B cell (primary cell): Measurements from ENCODE around the gene PARS2. TPM values are rescaled to one million over a fixed set of nuclear protein-coding genes. Genes with fewer than 3 reads are reported as not detected.

Source experiments
- ATAC-seq: fragments of 200-7000 bp; cut with Tn5 transposase; one replicate; pipeline ENCODE4 v1.10.0; 2021; ENCODE audit warnings: low read depth, mild to moderate bottlenecking, moderate number of reproducible peaks, moderate library complexity
- CTCF ChIA-PET: fragments of 350-600 bp; sonication (Branson Sonifier 250); formaldehyde crosslinking; loops from one replicate; lab custom pipeline; 2021; ENCODE audit warnings: antibody characterized with exemption, inconsistent platforms; lab: Charles Lee
- POLR2A ChIA-PET: fragments of 350-600 bp; sonication (Branson Sonifier 250); formaldehyde crosslinking; loops from one replicate; lab custom pipeline; 2021; ENCODE audit warnings: antibody characterized with exemption; lab: Charles Lee
- DNase-seq: peaks from one replicate; pipeline ENCODE4 v3.0.0; 2013
- H2AFZ ChIP-seq: 2 replicates; pipeline ENCODE4 v1.6.1; 2012; ENCODE audit warnings: mild to moderate bottlenecking, low read depth, low read length; ENCODE audit not compliant: insufficient read depth, poor library complexity, severe bottlenecking
- H3K27ac ChIP-seq, 2 donors: 1 replicate in 1 of 2; 2 replicates in 1 of 2; pipeline ENCODE4 v1.5.1; 2012 to 2013; ENCODE audit warnings: low read length in 2 of 2, mild to moderate bottlenecking in 2 of 2, moderate library complexity in 1 of 2
- H3K27me3 ChIP-seq, 4 experiments: fragments of 200-600 bp in 1 of 4; sonication (generic) in 1 of 4; replicated peaks in 1 of 4; 1 replicate in 2 of 4; 2 replicates in 2 of 4; pipeline versions ENCODE4 v1.6.1 to v1.7.0; 2013 to 2016; ENCODE audit warnings: low read length in 3 of 4, mild to moderate bottlenecking in 2 of 4, mixed read lengths in 1 of 4, moderate library complexity in 1 of 4; ENCODE audit not compliant: insufficient read depth in 4 of 4, control insufficient read depth in 3 of 4; ENCODE audit errors: control extremely low read depth in 1 of 4
- H3K36me3 ChIP-seq, 2 experiments: replicated peaks in 1 of 2; 1 replicate in 1 of 2; 2 replicates in 1 of 2; pipeline versions ENCODE4 v1.6.1 to v1.7.1; 2013; ENCODE audit warnings: low read length in 1 of 2; ENCODE audit not compliant: insufficient read depth in 2 of 2, control insufficient read depth in 1 of 2; ENCODE audit errors: control extremely low read depth in 1 of 2, extremely low read depth in 1 of 2
- H3K4me1 ChIP-seq, 2 donors: fragments of 200-600 bp in 1 of 2; sonication (generic) in 1 of 2; 1 replicate in 1 of 2; 2 replicates in 1 of 2; pipeline versions ENCODE4 v1.5.1 to v1.6.1; 2013 to 2017; ENCODE audit warnings: low read length in 2 of 2; ENCODE audit not compliant: control insufficient read depth in 2 of 2, insufficient read depth in 2 of 2
- H3K4me2 ChIP-seq: replicated peaks from 2 replicates; pipeline ENCODE3; 2012; ENCODE audit warnings: mild to moderate bottlenecking, low read depth, low read length; ENCODE audit not compliant: poor library complexity, severe bottlenecking
- H3K4me3 ChIP-seq, 5 experiments: fragments of 200-600 bp in 1 of 5; sonication (generic) in 1 of 5; 1 replicate in 3 of 5; 2 replicates in 2 of 5; pipeline versions ENCODE4 v1.5.1 to v1.7.0; 2011 to 2016; ENCODE audit warnings: low read length in 4 of 5, mild to moderate bottlenecking in 4 of 5, low read depth in 2 of 5, control low read depth in 1 of 5, moderate library complexity in 1 of 5; ENCODE audit not compliant: insufficient read depth in 1 of 5; ENCODE audit errors: control extremely low read depth in 1 of 5, extremely low read depth in 1 of 5
- H3K79me2 ChIP-seq: fragments of 200-600 bp; sonication (generic); one replicate; pipeline ENCODE4 v1.6.0; 2016; ENCODE audit warnings: low read length; ENCODE audit not compliant: control insufficient read depth, insufficient read depth
- H3K9ac ChIP-seq: fragments of 200-600 bp; sonication (generic); 2 replicates; pipeline ENCODE4 v1.6.1; 2017; ENCODE audit warnings: mild to moderate bottlenecking, low read length, moderate library complexity
- H3K9me3 ChIP-seq, 3 donors: one replicate each; pipeline versions ENCODE4 v1.6.1 to v1.7.1; 2013; ENCODE audit warnings: low read length in 2 of 3; ENCODE audit not compliant: control insufficient read depth in 2 of 3, insufficient read depth in 1 of 3; ENCODE audit errors: control extremely low read depth in 1 of 3
- H4K20me1 ChIP-seq: 2 replicates; pipeline ENCODE4 v1.6.0; 2012; ENCODE audit warnings: mild to moderate bottlenecking, low read length; ENCODE audit not compliant: insufficient read depth, control insufficient read depth, poor library complexity, severe bottlenecking
- H3K27ac Mint-ChIP-seq: one replicate; pipeline ENCODE4 v1.8.0; 2021; ENCODE audit warnings: mixed read lengths
- H3K27me3 Mint-ChIP-seq: one replicate; pipeline ENCODE4 v1.8.0; 2021; ENCODE audit warnings: mixed read lengths
- H3K4me1 Mint-ChIP-seq: one replicate; pipeline ENCODE4 v1.8.0; 2021; ENCODE audit warnings: mixed read lengths
- H3K4me3 Mint-ChIP-seq: one replicate; pipeline ENCODE4 v1.8.0; 2021; ENCODE audit warnings: mixed read lengths
- H3K9me3 Mint-ChIP-seq: one replicate; pipeline ENCODE4 v1.8.0; 2022; ENCODE audit warnings: mixed read lengths; ENCODE audit not compliant: insufficient read depth
- EZH2 ChIP-seq: IDR thresholded peaks from 2 replicates; pipeline ENCODE4 v1.6.1; 2012; ENCODE audit warnings: borderline replicate concordance, low read depth, mild to moderate bottlenecking, moderate library complexity, low read length; ENCODE audit not compliant: insufficient read depth, poor library complexity, severe bottlenecking
- WGBS: methylation state at CpG from one replicate; pipeline ENCODE4 v1.1.5; 2013; ENCODE audit warnings: missing lambda C conversion rate; ENCODE audit not compliant: insufficient coverage; 5-methylcytosine and 5-hydroxymethylcytosine counted together
- intact Hi-C: fragments of 100-400 bp; cut with micrococcal nuclease; formaldehyde crosslinking; loops from one replicate; pipeline ENCODE4 v1.10.0; 2022
- polyA plus RNA-seq: library from polyadenylated mRNA; depleted of rRNA; stranded (reverse); fragments of >200 nt; gene quantifications from 2 replicates; pipeline ENCODE4 v1.2.3, GENCODE V29; 2012
- total RNA-seq, 2 donors: library from RNA; stranded (reverse); fragments of 120-200 nt in 1 of 2; gene quantifications; 1 replicate in 1 of 2; 2 replicates in 1 of 2; pipeline versions ENCODE4 v1.2.3 to v1.2.4, GENCODE V29; 2013 to 2022
- TF ChIP-seq, protein P1 (sequence below): fragments of 200-600 bp; IDR thresholded peaks from one replicate; pipeline ENCODE4 v1.8.0; 2022; ENCODE audit warnings: antibody characterized with exemption, mild to moderate bottlenecking

The PARS2 gene
- total and polyA plus RNA-seq, 2 donors (not counting 1 experiment from before 2014, with no cell fraction given), result 1.00 to 4.9 TPM

DNA sequence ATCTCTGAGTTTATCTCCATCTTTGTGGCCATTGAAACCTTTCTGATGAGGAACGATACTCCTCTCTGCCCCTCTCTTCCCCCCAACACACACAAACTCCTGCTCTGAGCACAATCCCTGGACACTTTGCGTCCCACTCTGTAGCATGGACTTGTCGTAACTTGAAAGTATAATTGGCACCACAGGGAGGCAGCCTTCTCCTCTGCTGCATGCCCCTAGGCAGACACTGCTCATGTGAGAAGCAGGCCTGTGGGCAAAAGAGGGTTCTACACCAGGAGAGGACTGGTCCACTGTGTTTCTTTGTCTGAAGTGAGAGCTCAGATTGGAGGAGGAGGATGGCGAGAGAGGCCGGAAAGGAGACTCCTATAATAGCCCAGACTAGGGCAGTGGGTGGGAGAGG is 3.8 kb upstream of the PARS2 start:
- no peaks in the 10 kb centered on the region for H3K9me3 ChIP-seq
- no peak overlapping the region for H3K27ac ChIP-seq
- POLR2A ChIA-PET, result no interaction called here
- intact Hi-C loops, result no loop called here
- TF ChIP-seq, protein P1, sequence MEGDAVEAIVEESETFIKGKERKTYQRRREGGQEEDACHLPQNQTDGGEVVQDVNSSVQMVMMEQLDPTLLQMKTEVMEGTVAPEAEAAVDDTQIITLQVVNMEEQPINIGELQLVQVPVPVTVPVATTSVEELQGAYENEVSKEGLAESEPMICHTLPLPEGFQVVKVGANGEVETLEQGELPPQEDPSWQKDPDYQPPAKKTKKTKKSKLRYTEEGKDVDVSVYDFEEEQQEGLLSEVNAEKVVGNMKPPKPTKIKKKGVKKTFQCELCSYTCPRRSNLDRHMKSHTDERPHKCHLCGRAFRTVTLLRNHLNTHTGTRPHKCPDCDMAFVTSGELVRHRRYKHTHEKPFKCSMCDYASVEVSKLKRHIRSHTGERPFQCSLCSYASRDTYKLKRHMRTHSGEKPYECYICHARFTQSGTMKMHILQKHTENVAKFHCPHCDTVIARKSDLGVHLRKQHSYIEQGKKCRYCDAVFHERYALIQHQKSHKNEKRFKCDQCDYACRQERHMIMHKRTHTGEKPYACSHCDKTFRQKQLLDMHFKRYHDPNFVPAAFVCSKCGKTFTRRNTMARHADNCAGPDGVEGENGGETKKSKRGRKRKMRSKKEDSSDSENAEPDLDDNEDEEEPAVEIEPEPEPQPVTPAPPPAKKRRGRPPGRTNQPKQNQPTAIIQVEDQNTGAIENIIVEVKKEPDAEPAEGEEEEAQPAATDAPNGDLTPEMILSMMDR, result no peak
- TF ChIP-seq EZH2, result no peak
- ATAC-seq (no peak), DNase-seq (no peak)
- 93% methylated on average over 3 of the region's 5 CpGs for WGBS
- Mint-ChIP-seq H3K9me3 (no peaks in the 10 kb centered on the region), H3K27me3 (peaks cover 4% of the 10 kb centered on the region), H3K27ac (no peak overlapping the region), H3K4me3 (no peak overlapping the region), H3K4me1 (peaks cover 17% of the 10 kb centered on the region)
- H3K4me3 ChIP-seq, result no peak overlapping the region
- H4K20me1 ChIP-seq, result no peaks in the 10 kb centered on the region
- H3K9ac ChIP-seq, result no peak overlapping the region
- H3K79me2 ChIP-seq, result peaks cover 10% of the 10 kb centered on the region
- peaks cover 8 to 10% of the 10 kb centered on the region in 2 donors for H3K4me1 ChIP-seq
- no peaks in the 10 kb centered on the region for H3K27me3 ChIP-seq
- CTCF ChIA-PET, result interaction anchor here (4.4 kb wide), 1 partner anchor 33 kb away, joined by 20 read pairs; the partner anchor contains the start of gene TTC22
- no peak overlapping the region for H3K4me2 ChIP-seq
- H2AFZ ChIP-seq, result no peak overlapping the region
- no peaks in the 10 kb centered on the region for H3K36me3 ChIP-seq

DNA sequence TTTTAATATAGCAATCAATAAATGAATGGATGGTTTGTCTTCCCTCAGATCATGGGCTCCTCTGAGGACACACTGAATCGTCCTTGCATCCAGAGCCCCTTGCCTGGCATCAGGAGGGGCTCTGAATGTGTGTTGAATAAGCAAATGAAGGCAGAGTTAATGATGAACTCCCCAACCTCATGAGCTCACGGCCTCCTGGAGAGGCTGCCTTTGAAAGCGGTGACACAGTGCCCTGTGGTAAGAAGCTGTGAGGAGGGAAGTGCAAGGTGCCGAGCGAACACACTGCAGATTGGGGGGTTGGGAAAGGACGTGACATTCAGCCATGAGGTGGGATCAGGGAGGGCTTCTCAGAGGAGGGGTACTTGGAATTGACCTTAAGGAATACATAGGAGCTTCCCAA is 3.2 kb upstream of the PARS2 start:
- Histone ChIP-seq H3K9ac (no peak overlapping the region), H4K20me1 (no peaks in the 10 kb centered on the region), H3K79me2 (peaks cover 10% of the 10 kb centered on the region), H3K4me3 (no peak overlapping the region), H3K36me3 (no peaks in the 10 kb centered on the region), H3K27me3 (no peaks in the 10 kb centered on the region), H3K27ac (no peak overlapping the region), H2AFZ (no peak overlapping the region), H3K4me2 (no peak overlapping the region), H3K4me1 (peaks cover 8 to 10% of the 10 kb centered on the region in 2 donors), H3K9me3 (no peaks in the 10 kb centered on the region)
- no peak for ATAC-seq
- intact Hi-C loops, result no loop called here
- POLR2A ChIA-PET, result no interaction called here
- 83% methylated on average over 5 of the region's 6 CpGs for WGBS
- Mint-ChIP-seq H3K9me3 (no peaks in the 10 kb centered on the region), H3K27ac (no peak overlapping the region), H3K4me1 (peaks cover 20% of the 10 kb centered on the region), H3K4me3 (no peak overlapping the region), H3K27me3 (no peaks in the 10 kb centered on the region)
- no peak for TF ChIP-seq EZH2
- TF ChIP-seq, protein P1, result no peak
- no peak for DNase-seq
- CTCF ChIA-PET, result interaction anchor here (4.4 kb wide), 1 partner anchor 33 kb away, joined by 20 read pairs; the partner anchor contains the start of gene TTC22
